ENCODE measurements around the gene CD207.

The CD207 gene

GRCh38 chr2:70793450-70793849 is 42.2 kb downstream of the CD207 start:
- DNase-seq = no peak

DNA sequence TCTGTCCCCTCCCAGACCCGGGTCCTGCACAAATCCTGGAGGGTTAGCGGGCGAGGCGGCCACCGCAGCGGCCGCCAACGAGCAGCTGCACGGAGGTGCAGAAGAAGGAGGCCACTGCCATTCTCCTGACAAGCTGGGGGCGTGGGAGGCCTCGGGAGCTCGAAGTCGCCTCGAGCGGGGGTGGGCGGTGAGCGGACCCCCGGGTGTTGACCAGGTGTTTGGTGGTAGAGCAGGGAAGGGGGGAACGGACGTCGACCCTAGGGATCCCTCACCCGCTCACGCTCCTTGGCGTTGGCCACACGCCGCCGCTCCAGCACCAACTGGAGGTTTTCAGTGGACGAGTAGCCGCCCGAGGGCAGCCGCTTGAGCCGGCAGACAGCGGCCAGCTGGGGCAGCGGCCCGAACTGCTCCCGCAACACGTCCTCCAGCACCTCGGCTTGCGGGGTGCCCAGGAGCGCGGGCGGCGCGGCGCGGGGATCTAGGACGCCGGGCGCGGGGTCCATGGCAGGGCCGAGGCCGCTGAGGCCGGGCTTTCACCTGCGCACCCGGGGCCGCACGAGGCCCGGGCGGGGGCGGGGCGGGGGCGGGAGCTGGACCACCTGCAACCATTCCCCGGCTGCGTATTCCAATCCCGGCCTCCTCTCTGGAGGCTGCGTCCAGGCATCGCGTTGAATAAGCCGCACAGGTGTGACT is 45.3 kb downstream of the CD207 start, which contains the start of gene FIGLA:
Gene FIGLA, minus strand, starts transcription at position 508 of the 693 bp plus-strand sequence. Its CDS starts 5 bp downstream, at position 503.
- no peak for DNase-seq

GRCh38 chr2:70789304-70790135 is 46.1 kb downstream of the CD207 start:
- DNase-seq = no peak

DNA sequence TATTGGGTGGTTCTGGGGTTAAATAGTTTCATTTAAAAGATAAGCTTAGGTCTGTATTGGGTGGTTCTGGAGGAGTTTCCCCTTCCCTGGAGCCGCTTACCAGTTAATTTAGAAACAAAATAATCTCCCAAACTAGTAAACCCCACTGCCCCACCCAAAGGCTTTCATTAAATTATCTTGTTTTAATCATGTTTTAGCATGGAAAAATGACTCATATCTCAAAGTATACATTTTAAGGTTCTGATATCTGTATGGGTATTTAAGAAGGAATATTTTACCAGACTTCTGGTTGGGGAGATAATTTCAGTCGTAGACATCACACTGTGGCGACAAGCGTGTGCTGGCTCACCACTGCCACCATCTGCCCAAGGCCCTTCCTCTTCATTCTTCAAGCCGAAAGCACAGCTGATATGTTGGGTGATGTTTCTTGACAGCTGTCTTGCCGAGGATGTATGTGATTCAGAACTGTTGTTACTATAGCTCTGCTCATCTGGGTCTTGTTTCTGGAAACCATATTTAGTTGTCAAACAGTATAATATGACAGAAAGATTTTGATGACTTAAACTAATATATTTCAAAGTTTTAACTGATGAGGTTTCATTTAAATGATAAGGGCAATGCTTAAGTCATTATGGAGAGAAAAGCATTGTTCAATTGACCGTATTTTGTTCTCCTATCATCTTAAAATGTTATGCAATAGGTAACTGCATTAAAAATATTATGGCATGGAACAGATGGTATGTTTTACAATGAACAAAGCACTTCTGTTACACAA is 50.3 kb downstream of the CD207 start:
- DNase-seq = no peak

DNA sequence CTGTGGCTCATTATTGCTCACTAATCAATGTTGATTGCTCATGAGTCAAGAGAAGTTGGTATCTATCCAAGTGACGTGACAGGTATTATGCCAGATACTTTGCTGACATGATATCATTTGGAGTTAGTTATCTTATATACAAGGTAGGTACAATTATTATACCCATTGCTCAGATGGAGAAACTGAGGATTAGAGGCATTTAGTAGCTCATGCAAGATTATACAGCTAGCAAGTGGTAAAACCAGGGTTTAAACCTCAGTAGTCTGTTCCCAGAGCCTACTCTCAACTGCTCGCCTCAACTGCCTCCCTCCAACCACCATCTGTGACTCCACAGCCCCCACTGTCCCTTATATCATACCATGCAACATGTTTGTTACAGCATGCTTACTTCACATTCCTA is 51.3 kb downstream of the CD207 start:
- DNase-seq = no peak
